ENCODE measurements around the gene RHOC.

Gene RHOC

DNA sequence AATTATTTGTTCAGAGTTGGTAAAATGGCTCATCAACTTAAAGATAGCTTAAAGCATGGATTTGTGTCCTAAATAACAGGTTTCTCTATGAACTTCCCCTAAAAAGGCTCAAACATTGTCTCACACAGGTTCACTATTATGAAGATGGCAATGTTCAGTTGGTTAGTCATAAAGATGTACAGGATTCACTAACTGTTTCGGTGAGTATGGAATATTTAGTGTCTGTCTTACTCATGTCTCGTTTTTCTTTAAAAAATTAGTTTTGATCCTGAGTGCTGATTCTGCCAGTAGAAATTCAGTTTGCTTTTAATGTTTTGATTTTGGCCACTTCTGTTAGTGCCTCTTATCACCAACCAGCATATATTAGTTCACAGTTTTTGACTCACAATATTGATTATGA lies 40.0 kb downstream of the RHOC start:
- TF ChIP-seq, protein P1, sequence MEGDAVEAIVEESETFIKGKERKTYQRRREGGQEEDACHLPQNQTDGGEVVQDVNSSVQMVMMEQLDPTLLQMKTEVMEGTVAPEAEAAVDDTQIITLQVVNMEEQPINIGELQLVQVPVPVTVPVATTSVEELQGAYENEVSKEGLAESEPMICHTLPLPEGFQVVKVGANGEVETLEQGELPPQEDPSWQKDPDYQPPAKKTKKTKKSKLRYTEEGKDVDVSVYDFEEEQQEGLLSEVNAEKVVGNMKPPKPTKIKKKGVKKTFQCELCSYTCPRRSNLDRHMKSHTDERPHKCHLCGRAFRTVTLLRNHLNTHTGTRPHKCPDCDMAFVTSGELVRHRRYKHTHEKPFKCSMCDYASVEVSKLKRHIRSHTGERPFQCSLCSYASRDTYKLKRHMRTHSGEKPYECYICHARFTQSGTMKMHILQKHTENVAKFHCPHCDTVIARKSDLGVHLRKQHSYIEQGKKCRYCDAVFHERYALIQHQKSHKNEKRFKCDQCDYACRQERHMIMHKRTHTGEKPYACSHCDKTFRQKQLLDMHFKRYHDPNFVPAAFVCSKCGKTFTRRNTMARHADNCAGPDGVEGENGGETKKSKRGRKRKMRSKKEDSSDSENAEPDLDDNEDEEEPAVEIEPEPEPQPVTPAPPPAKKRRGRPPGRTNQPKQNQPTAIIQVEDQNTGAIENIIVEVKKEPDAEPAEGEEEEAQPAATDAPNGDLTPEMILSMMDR (IDR thresholded peaks at IDR 0.05; ENCODE audit: borderline replicate concordance, control extremely low read depth, extremely low read depth, insufficient read depth, missing control alignments), result no peak
- DNase-seq (ENCODE audit: low spot score), result no peak
- in situ Hi-C loops (cut with MboI; ENCODE audit: low sequenced_read_pairs, unreplicated experiment), result no loop called here

- DNase-seq (ENCODE audit: low spot score), result no peak
- in situ Hi-C loops (cut with MboI; ENCODE audit: low sequenced_read_pairs, unreplicated experiment), result no loop called here
- TF ChIP-seq, protein P1 (IDR thresholded peaks at IDR 0.05; ENCODE audit: borderline replicate concordance, control extremely low read depth, extremely low read depth, insufficient read depth, missing control alignments), result no peak
Measured at GRCh38 chr1:112665857-112666256, 41.1 kb downstream of the RHOC start.

DNA sequence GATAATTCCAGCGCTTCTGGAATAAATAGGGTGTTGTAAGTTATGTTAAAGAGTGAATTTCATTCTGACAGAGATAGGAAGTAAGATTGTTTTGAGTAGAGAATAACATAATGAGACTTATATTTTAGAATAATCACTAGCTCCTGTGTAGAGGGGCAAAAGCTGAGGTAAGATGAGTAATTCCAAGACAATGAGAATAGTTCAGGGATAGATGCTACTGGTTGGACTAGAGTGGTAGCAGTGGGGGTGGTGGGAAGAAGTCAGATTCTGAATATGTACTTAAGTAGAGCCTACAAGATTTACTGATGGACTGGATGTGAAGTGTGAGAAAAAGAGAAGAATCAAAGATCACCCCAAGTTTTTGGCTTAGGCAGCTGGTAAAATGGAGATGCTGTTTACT lies 55.7 kb downstream of the RHOC start:
- in situ Hi-C loops (cut with MboI; ENCODE audit: low sequenced_read_pairs, unreplicated experiment), result no loop called here
- TF ChIP-seq, protein P1 (IDR thresholded peaks at IDR 0.05; ENCODE audit: borderline replicate concordance, control extremely low read depth, extremely low read depth, insufficient read depth, missing control alignments), result no peak

More for the DNA sequence above, 55.7 kb downstream of the RHOC start:
- DNase-seq (ENCODE audit: low spot score), result no peak
